NCI-H526 treated with DMSO at 0.1 percent for 48 hours (cell line): ENCODE measurements around the gene ONECUT3.
"Not testable (repeated sequence)": the region's sequence is repeated elsewhere in the genome, so short reads cannot be mapped to it uniquely, and the experiment has no call there.

Source experiments
- DNase-seq: peaks from one replicate; lab custom pipeline; 2025; lab: John Stamatoyannopoulos, UW

The ONECUT3 gene

GRCh38 chr19:1752757-1753728 is at the start of gene ONECUT3:
Gene ONECUT3 (plus strand): TSS chr19:1753506. CDS start chr19:1753663, 157 bp downstream.
- no peak for DNase-seq

- no peak for DNase-seq
Measured at GRCh38 chr19:1704339-1704738, 49.0 kb upstream of the ONECUT3 start.

- DNase-seq = no peak
Measured at GRCh38 chr19:1705367-1705766, 47.9 kb upstream of the ONECUT3 start.

- not testable (repeated sequence) for DNase-seq
Measured at GRCh38 chr19:1706646-1707045, 46.7 kb upstream of the ONECUT3 start.

GRCh38 chr19:1707240-1707639 is 46.1 kb upstream of the ONECUT3 start:
- no peak for DNase-seq

- no peak for DNase-seq
Measured at GRCh38 chr19:1713170-1713569, 40.1 kb upstream of the ONECUT3 start.

GRCh38 chr19:1715540-1715939 is 37.8 kb upstream of the ONECUT3 start:
- DNase-seq = no peak

GRCh38 chr19:1717200-1717969 is 35.9 kb upstream of the ONECUT3 start:
- DNase-seq = no peak

GRCh38 chr19:1717970-1718264 is 35.4 kb upstream of the ONECUT3 start:
- DNase-seq = no peak

- DNase-seq = no peak
Measured at GRCh38 chr19:1718420-1719291, 34.6 kb upstream of the ONECUT3 start.

GRCh38 chr19:1719519-1719918 is 33.8 kb upstream of the ONECUT3 start:
- DNase-seq = no peak

GRCh38 chr19:1720237-1720636 is 33.1 kb upstream of the ONECUT3 start:
- DNase-seq = no peak

GRCh38 chr19:1725100-1726064 is 27.9 kb upstream of the ONECUT3 start:
- no peak for DNase-seq

GRCh38 chr19:1728816-1729567 is 24.3 kb upstream of the ONECUT3 start:
- DNase-seq = no peak

GRCh38 chr19:1729568-1729925 is 23.8 kb upstream of the ONECUT3 start:
- no peak for DNase-seq

GRCh38 chr19:1730157-1730556 is 23.1 kb upstream of the ONECUT3 start:
- DNase-seq = no peak

GRCh38 chr19:1734321-1734966 is 18.9 kb upstream of the ONECUT3 start:
- no peak for DNase-seq

GRCh38 chr19:1736280-1736679 is 17.0 kb upstream of the ONECUT3 start:
- no peak for DNase-seq

- DNase-seq = no peak
Measured at GRCh38 chr19:1736927-1737326, 16.4 kb upstream of the ONECUT3 start.
